Esophagus muscularis mucosa (tissue), 4 donors: ENCODE data around the gene TEX261. TPM values are rescaled to one million over a fixed set of nuclear protein-coding genes. Genes with fewer than 3 reads are reported as not detected.

Experiments
- DNase-seq: peaks from one replicate; pipeline ENCODE4 v3.0.0-alpha.2; 2017; ENCODE audit errors: extremely low spot score
- H3K27ac ChIP-seq, 4 donors: fragments of 200-600 bp; sonication (generic); replicated peaks in 1 of 4; 1 replicate in 3 of 4; 2 replicates in 1 of 4; pipeline ENCODE4 v1.5.1; 2016 to 2019; ENCODE audit warnings: mild to moderate bottlenecking in 1 of 4
- H3K27me3 ChIP-seq, 4 donors: fragments of 200-600 bp; sonication (generic); one replicate each; pipeline versions ENCODE4 v1.5.1 to v1.6.0; 2016 to 2019
- H3K36me3 ChIP-seq, 4 donors: fragments of 200-600 bp; sonication (generic); one replicate each; pipeline ENCODE4 v1.5.1; 2016 to 2019
- H3K4me1 ChIP-seq, 4 donors: fragments of 200-600 bp; sonication (generic); one replicate each; pipeline ENCODE4 v1.5.1; 2016 to 2019
- H3K4me3 ChIP-seq, 4 donors: fragments of 200-600 bp; sonication (generic); 1 replicate in 2 of 4; 2 replicates in 2 of 4; pipeline ENCODE4 v1.5.1; 2016 to 2019; ENCODE audit warnings: mild to moderate bottlenecking in 4 of 4, moderate library complexity in 1 of 4
- H3K9me3 ChIP-seq, 4 donors: fragments of 200-600 bp; sonication (generic); 1 replicate in 3 of 4; 2 replicates in 1 of 4; pipeline ENCODE4 v1.5.1; 2016 to 2019
- CTCF ChIP-seq, 3 experiments: fragments of 200-600 bp in 2 of 3; fragments of 450-650 bp in 1 of 3; sonication (generic) in 2 of 3; IDR thresholded peaks; one replicate each; pipeline ENCODE4 v1.5.1; 2017 to 2019; ENCODE audit warnings: antibody characterized with exemption in 3 of 3, mild to moderate bottlenecking in 2 of 3, moderate library complexity in 1 of 3
- EP300 ChIP-seq: sonication (generic); formaldehyde crosslinking; IDR thresholded peaks from one replicate; pipeline ENCODE4 v1.6.1; 2017; ENCODE audit warnings: antibody characterized with exemption
- POLR2A ChIP-seq: fragments of 450-650 bp; IDR thresholded peaks from one replicate; pipeline ENCODE4 v1.6.1; 2017; ENCODE audit warnings: antibody characterized with exemption, moderate library complexity, mild to moderate bottlenecking, low read depth
- POLR2AphosphoS5 ChIP-seq, 2 donors: sonication (generic); formaldehyde crosslinking; IDR thresholded peaks; one replicate each; pipeline ENCODE4 v1.6.1; 2017; ENCODE audit warnings: antibody characterized with exemption in 2 of 2
- WGBS: methylation state at CpG from one replicate; pipeline ENCODE4 v1.1.5; 2018; 5-methylcytosine and 5-hydroxymethylcytosine counted together
- intact Hi-C: fragments of 100-400 bp; cut with DNase I; formaldehyde crosslinking; loops from one replicate; pipeline ENCODE4 v1.15.1; 2023
- total RNA-seq, 4 donors: library from RNA; depleted of rRNA; stranded (reverse); fragments of >200 nt; gene quantifications; one replicate each; pipeline versions ENCODE4 v1.1.0 to v1.2.1, GENCODE V29; 2016

Gene TEX261
- total RNA-seq, 4 donors from 2014 or later, result 21.6 to 37.7 (median 33.3) TPM

- no peak for TF ChIP-seq CTCF (IDR thresholded peaks at IDR 0.05)
- no peak for TF ChIP-seq POLR2AphosphoS5 (IDR thresholded peaks at IDR 0.05)
- WGBS, result 57% methylated on average over 29 of the region's 30 CpGs
- Histone ChIP-seq H3K4me3 (no peak overlapping the region), H3K9me3 (no peaks in the 10 kb centered on the region), H3K4me1 (no peaks in the 10 kb centered on the region), H3K27me3 (peaks cover 0 to 58% (median 0%) of the 10 kb centered on the region in 4 donors), H3K27ac (no peak overlapping the region), H3K36me3 (no peaks in the 10 kb centered on the region)
- no peak for DNase-seq
- intact Hi-C loops, result no loop called here
These were observed 55.5 kb downstream of the TEX261 start for GRCh38 chr2:70939001-70939838.

GRCh38 chr2:70938586-70938950 lies 56.1 kb downstream of the TEX261 start:
- H3K36me3 ChIP-seq, result no peaks in the 10 kb centered on the region
- DNase-seq, result no peak
- no peaks in the 10 kb centered on the region for H3K9me3 ChIP-seq
- 72% methylated on average over 3 of the region's 3 CpGs for WGBS
- no peaks in the 10 kb centered on the region for H3K4me1 ChIP-seq
- no peak for TF ChIP-seq CTCF (IDR thresholded peaks at IDR 0.05)
- no peak for TF ChIP-seq POLR2AphosphoS5 (IDR thresholded peaks at IDR 0.05)
- TF ChIP-seq POLR2A, result no peak
- no peak for TF ChIP-seq EP300
- intact Hi-C loops, result no loop called here
- no peak overlapping the region for H3K27ac ChIP-seq
- H3K4me3 ChIP-seq, result no peak overlapping the region
- H3K27me3 ChIP-seq, result peaks cover 0 to 59% (median 0%) of the 10 kb centered on the region in 4 donors

- no peak for DNase-seq
- Histone ChIP-seq H3K4me3 (no peak overlapping the region), H3K9me3 (no peaks in the 10 kb centered on the region), H3K27ac (no peak overlapping the region), H3K27me3 (peaks cover 0 to 64% (median 0%) of the 10 kb centered on the region in 4 donors), H3K36me3 (no peaks in the 10 kb centered on the region), H3K4me1 (no peaks in the 10 kb centered on the region)
- WGBS, result 65% methylated on average over 8 of the region's 10 CpGs
- intact Hi-C loops, result no loop called here
- TF ChIP-seq CTCF (IDR thresholded peaks at IDR 0.05) (no peak), POLR2AphosphoS5 (IDR thresholded peaks at IDR 0.05) (no peak), EP300 (no peak), POLR2A (no peak)
These were observed 56.6 kb downstream of the TEX261 start for GRCh38 chr2:70937866-70938585.

- no peak for DNase-seq
- WGBS, result 64% methylated on average over 8 of the region's 10 CpGs
These were observed 57.5 kb downstream of the TEX261 start for GRCh38 chr2:70936979-70937811.

More at GRCh38 chr2:70936979-70937811, 57.5 kb downstream of the TEX261 start:
- Histone ChIP-seq H3K4me1 (no peaks in the 10 kb centered on the region), H3K27ac (no peak overlapping the region), H3K9me3 (no peaks in the 10 kb centered on the region), H3K4me3 (no peak overlapping the region), H3K36me3 (no peaks in the 10 kb centered on the region), H3K27me3 (peaks cover 0 to 73% (median 0%) of the 10 kb centered on the region in 4 donors)
- TF ChIP-seq CTCF (IDR thresholded peaks at IDR 0.05), result no peak
- no peak for TF ChIP-seq POLR2A
- TF ChIP-seq POLR2AphosphoS5 (IDR thresholded peaks at IDR 0.05), result no peak
- intact Hi-C loops, result no loop called here
